ENCODE data around the gene MATN1.

MATN1 gene

GRCh38 chr1:30662291-30662840 lies 61.0 kb downstream of the MATN1 start:
- no peak overlapping the region for H3K4me3 ChIP-seq (ENCODE audit: low read depth in 1 of 2, low read length in 1 of 2)

GRCh38 chr1:30661311-30661710 lies 62.1 kb downstream of the MATN1 start:
- H3K36me3 ChIP-seq: no peaks in the 10 kb centered on the region
- TF ChIP-seq, protein P1, sequence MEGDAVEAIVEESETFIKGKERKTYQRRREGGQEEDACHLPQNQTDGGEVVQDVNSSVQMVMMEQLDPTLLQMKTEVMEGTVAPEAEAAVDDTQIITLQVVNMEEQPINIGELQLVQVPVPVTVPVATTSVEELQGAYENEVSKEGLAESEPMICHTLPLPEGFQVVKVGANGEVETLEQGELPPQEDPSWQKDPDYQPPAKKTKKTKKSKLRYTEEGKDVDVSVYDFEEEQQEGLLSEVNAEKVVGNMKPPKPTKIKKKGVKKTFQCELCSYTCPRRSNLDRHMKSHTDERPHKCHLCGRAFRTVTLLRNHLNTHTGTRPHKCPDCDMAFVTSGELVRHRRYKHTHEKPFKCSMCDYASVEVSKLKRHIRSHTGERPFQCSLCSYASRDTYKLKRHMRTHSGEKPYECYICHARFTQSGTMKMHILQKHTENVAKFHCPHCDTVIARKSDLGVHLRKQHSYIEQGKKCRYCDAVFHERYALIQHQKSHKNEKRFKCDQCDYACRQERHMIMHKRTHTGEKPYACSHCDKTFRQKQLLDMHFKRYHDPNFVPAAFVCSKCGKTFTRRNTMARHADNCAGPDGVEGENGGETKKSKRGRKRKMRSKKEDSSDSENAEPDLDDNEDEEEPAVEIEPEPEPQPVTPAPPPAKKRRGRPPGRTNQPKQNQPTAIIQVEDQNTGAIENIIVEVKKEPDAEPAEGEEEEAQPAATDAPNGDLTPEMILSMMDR (IDR thresholded peaks at IDR 0.05): no peak
- H3K9me3 ChIP-seq: no peaks in the 10 kb centered on the region
- H3K27me3 ChIP-seq: peaks cover 9% of the 10 kb centered on the region
- no peaks in the 10 kb centered on the region for H3K4me1 ChIP-seq (ENCODE audit: control insufficient read depth in 1 of 2, insufficient read depth in 1 of 2, low read depth in 1 of 2, low read length in 1 of 2)
- no peak overlapping the region for H3K4me3 ChIP-seq (ENCODE audit: low read depth in 1 of 2, low read length in 1 of 2)
- no peak overlapping the region for H3K27ac ChIP-seq

More at GRCh38 chr1:30662291-30662840, 61.0 kb downstream of the MATN1 start:
- Histone ChIP-seq H3K27ac (no peak overlapping the region), H3K27me3 (peaks cover 9% of the 10 kb centered on the region), H3K36me3 (no peaks in the 10 kb centered on the region), H3K9me3 (no peaks in the 10 kb centered on the region), H3K4me1 (ENCODE audit: control insufficient read depth in 1 of 2, insufficient read depth in 1 of 2, low read depth in 1 of 2, low read length in 1 of 2) (no peaks in the 10 kb centered on the region)
- TF ChIP-seq, protein P1 (IDR thresholded peaks at IDR 0.05): no peak
